PC-9 (cell line): ENCODE measurements around the gene FAM20C.

Source experiments
- CTCF ChIP-seq: fragments of 200-600 bp; sonication (generic); conservative IDR thresholded peaks from 2 replicates; pipeline ENCODE4 v1.6.1; 2017; ENCODE audit warnings: mixed run types, antibody characterized with exemption, mild to moderate bottlenecking, moderate library complexity
- EZH2 ChIP-seq: fragments of 200-600 bp; sonication (generic); IDR thresholded peaks from 2 replicates; pipeline ENCODE4 v1.8.0; 2017; ENCODE audit warnings: antibody characterized with exemption, low read depth

GRCh38 chr7:262251-262572 is 69.8 kb downstream of the FAM20C start:
- TF ChIP-seq CTCF = no peak
- no peak for TF ChIP-seq EZH2
